Kidney capillary endothelial cell (primary cell): Measurements from ENCODE around the gene SOCS4.
"Not testable (repeated sequence)": the region's sequence is repeated elsewhere in the genome, so short reads cannot be mapped to it uniquely, and the experiment has no call there.

ENCODE experiments used
- DNase-seq: peaks from one replicate; pipeline ENCODE4 v3.0.0-alpha.2; 2018; ENCODE audit warnings: low spot score

SOCS4 gene, protein sequence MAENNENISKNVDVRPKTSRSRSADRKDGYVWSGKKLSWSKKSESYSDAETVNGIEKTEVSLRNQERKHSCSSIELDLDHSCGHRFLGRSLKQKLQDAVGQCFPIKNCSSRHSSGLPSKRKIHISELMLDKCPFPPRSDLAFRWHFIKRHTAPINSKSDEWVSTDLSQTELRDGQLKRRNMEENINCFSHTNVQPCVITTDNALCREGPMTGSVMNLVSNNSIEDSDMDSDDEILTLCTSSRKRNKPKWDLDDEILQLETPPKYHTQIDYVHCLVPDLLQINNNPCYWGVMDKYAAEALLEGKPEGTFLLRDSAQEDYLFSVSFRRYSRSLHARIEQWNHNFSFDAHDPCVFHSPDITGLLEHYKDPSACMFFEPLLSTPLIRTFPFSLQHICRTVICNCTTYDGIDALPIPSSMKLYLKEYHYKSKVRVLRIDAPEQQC

DNA sequence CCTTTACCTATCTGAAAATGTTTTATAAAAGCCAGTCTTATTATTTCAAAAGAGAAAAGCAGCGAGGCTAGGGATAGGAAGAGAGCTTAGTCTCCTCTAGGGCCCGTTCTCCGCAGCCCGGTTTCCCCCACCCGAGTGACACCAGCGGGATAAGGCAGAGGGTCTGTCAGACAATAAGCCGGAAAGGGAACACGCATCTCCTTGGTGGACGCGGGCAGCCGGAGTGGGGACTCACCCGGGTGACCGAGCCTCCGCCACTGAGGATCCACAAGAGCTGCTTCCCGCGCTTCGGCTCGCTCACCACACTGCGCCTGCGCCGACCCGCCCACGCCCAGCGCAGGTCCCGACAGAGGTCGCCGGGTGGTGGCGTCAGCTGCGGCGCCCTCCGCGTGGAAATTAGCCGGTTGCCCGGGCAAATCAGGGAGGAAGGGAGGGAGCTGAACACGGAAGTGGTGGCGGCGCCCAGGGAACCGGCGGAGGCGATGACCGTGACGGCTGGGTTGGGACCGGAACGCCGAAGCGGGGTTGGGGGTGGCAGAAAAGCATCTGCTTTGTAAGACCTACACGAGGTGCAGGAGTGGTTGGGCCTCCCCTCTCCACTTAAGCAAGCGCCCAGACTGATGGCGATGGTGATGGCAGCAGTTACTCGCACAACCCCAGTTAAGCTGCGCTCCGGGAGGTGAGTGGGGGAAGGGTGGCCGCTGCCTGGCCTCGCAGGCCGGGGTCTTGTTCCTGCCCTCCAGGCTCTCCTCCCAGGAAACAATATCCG is at the start of gene SOCS4, which contains the start of gene WDHD1:
TSS of gene SOCS4 (plus strand) at position 444 of the 769 bp plus-strand sequence. CDS start 15,806 bp downstream, outside the sequence.
TSS of gene WDHD1 (minus strand) at position 307 of the 769 bp plus-strand sequence. CDS start 312 bp downstream, outside the sequence.
- DNase-seq = peak; percentile 93

DNA sequence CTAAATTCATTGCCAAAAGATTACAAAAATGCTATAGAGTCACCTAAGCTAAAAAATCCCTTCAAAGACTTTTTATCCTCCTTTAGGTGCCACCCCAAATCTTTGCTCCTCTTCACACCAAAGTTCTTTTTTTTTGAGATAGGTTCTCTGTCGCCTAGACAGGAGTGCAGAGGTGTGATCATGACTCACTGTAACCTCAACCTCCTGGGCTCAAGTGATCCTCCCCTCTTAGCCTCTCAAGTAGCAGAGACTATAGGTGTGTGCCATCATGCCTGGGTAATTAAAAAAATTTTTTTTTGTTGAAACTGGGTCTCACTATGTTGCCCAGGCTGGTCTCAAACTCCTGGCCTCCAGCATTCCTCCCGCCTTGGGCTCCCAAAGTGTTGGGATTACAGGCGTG is 48.0 kb upstream of the SOCS4 start:
- no peak for DNase-seq

DNA sequence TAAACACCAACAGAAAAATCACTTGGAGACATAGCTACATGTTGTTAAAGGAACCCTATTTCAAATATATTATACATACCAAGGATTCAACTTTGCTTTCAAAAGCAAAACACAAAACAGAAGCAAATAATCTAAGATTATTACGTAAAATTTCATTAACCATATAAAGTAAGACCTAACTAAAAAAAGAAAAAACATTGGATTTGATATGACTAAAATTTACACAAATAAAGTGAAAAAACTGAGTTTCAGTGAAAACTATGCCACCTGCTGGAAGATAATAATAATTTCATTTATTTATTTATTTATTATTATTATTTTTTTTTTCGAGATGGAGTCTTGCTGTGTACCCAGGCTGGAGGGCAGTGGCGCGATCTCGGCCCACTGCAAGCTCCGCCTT is 45.3 kb upstream of the SOCS4 start:
- peak; percentile 36 for DNase-seq

DNA sequence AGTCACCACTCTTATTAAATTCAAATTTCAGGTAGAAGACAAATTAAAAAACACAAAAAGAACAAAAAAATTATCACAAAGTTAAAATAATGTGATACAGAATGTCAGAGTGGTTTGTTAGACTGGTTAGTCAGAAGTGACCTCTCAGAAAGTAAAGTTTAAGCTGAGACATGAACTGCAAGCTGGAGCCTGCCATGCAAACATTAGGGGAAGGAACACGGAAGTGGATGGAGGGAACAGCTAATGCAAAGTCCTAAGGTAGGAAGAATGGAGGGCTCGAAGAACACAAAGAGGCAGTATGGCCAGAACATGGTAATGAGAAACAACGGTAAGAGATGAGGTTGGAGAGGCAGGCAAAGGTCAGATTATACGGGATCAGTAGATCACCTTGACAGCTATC is 41.9 kb upstream of the SOCS4 start:
- no peak for DNase-seq

DNA sequence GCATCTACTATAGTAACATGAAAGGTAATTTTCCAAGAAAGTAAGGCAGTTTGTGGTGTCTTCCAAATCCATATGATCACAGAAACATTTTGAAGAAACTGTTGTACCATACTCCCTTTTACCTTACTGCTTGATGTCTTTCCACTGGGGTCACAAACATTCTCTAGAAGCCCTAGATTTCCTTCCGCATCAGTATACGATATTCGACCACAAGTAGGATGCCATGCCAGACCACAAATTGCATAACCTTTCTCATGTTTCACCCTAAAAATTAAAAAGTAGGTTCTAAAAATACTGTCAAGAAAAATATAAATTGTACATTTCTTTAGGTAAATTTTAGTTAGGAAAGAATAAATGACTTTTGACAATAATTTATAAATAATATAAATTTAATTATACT is 26.7 kb upstream of the SOCS4 start:
- DNase-seq = no peak

DNA sequence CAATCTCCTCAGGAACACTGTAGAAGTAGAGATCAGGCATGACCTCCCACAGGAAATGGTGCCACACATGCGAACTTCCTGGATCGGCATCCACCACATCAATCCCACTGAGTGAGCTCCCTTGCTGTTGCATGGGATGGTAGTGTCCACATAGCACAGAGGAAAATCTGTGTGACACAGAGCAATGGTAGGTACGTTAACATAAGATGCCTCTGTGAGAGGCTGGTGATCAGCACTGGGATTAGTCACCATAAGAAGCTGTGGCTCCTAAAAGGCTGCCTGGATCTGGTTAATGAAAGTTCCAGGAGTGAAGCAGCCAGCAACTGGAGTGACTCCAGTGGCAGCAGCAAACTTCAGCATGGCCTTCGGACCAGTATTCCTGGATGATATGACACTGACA is 22.0 kb upstream of the SOCS4 start:
- no peak for DNase-seq

DNA sequence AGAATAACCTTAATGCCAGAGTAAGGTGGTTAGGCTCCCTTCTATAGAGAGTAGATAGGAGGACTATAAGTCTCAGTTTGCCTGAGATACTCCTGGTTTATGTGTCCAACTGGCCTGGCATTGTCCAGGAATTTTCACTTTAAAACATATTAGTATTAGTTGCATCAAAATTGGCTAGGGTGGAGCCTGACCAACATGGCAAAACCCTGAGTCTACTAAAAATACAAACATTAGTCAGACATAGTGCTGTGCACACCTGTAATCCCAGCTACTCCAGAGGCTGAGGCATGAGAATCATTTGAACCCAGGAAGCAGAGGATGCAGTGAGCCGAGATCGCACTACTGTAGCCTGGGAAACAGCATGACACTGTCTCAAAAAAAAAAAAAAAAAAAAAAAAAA is 12.0 kb upstream of the SOCS4 start:
- DNase-seq = no peak

DNA sequence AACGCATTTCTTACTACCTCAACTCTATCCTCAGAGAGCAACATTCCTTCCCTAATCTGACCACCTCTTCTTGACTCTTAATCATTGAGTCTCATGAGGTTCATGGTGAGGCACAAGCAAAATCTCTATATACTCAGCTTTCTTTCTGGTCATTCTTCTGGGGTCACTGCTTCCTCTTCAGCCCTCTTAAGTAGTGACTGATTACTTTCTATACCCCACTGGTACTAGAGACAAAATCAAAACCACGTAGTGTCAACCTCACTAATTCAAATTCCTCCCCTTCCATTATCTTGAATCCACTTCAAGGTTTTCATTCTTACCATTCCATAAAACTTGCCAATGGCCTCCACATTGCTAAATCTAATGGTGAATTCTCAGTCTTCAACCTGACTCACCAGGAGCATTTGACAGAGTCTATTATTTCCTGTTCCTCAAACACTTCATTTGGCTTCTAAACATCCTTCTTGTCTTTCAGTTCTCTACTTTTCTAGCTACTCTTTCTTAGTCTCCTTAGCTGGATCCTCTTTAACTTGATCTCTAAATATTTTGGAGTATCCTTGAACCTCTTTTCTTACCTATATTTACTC is 7.0 kb upstream of the SOCS4 start:
- DNase-seq = no peak

DNA sequence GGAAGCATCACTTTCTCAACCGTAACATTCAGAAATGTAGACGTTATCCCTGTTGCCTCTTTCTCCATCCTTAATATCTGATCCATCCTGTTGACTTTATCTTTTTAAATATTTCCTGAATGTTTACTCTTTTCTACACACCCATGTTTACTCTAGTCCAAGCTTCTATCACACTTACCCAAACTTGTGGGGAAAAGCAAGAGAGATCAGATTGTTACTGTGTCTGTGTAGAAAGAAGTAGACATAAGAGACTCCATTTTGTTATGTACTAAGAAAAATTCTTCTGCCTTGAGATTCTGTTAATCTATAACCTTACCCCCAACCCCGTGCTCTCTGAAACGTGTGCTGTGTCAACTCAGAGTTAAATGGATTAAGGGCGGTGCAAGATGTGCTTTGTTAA is 2.7 kb upstream of the SOCS4 start:
- not testable (repeated sequence) for DNase-seq

DNA sequence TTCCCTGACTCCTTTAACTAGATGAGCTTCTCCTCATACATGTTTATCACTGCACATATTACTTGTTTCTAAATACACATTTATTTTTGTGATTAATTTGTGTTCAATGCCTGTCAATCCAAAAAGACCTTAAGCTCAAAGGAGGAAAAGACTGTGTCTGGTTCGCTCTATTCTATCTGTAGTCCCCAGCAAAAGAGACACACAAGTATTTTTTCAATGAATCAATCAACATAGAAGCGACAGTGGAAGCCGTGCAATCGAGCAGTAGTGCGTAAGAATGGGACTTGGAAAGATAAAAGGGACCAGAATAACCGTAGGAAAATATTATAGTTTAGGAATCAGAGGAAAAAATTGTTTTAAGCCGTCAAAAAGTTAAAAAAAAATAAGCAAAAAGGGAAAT is 1.1 kb upstream of the SOCS4 start:
- no peak for DNase-seq

DNA sequence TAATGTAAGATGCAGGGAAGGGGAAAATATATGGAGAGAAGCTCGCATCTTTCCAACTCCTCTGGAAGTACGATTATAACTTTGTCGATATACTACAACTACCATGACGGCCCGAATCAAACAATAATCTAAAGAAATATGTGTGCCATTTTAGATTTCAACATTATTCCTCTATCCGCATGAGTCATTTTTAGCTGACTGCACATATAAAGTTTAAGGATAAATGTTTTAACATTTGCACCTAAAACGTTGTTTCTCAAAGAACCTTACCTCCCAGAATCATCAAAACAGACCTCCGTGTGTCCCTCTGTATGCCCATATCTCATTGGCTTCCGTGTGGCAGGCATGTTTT is 619 bp upstream of the SOCS4 start:
- DNase-seq = no peak

DNA sequence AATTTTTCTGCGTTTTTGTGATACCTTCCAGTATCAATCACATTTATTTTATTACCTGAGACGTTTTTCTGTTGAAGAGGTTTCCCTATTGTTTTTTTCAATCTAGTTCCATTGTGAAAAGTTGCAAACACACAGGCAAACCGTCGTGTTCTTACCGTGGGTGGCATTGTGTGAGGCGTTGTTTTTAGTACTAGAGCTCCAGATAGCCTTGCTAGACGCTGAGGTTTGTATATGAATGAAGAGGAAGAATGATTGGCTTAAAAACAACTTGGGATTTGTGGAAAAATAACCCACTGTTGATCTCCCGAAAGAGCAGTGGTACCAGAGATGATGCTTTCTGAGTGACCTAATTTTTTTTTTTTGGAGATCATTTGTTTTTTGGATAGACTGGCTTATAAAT is 1.0 kb downstream of the SOCS4 start:
- DNase-seq = no peak

DNA sequence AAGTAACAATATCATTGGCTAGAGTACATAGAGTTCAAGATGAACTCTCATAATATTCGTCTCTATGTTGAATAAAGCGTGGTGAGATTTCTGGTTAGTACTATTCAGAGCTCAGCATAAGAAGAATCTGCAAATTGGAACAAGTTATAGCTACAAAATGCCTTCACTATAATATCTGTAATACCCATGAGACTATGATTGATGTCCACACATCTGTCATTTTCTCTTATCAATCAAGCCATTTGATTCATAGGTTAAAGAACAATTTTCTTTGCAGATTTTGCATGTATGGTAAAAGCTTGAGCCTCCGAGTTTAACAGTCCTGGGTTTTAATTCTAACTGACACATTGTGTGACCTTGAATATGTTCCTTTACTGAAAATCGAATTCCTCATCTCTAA is 1.4 kb downstream of the SOCS4 start:
- no peak for DNase-seq

DNA sequence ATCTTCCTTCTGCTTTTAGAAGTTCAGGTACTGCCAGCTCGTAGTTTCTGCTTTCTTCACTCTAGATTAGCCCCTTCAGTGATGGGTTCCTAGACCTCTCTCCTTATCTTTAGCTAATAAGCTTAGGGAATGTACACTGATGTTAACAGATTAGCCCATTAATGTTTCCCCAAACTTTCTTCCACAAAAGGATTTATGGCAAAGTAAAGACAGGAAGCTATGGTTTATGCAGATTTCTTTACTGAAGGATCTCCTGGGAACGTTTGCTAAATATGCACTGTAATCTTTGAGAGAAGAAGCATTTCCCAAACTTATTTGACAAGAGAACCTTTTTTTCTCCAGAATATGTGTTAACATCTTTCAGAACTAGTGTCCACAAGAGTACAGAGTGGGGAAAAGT is 4.2 kb downstream of the SOCS4 start:
- no peak for DNase-seq

DNA sequence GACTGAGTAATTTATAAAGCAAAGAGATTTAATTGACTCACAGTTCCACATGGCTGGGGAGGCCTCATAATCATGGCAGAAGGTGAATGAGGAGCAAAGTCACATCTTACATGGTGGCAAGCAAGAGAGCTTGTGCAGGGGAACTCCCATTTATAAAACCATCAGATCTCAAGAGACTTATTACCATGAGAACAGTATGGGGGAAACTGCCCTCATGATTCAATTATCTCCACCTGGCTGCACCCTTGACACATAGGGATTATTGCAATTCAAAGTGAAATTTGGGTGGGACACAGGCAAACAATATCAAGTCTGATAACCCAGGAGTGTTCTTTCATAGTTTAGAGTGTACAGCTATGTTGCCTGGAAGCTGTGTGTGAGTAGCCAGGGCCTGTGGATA is 11.0 kb downstream of the SOCS4 start:
- DNase-seq = not testable (repeated sequence)

DNA sequence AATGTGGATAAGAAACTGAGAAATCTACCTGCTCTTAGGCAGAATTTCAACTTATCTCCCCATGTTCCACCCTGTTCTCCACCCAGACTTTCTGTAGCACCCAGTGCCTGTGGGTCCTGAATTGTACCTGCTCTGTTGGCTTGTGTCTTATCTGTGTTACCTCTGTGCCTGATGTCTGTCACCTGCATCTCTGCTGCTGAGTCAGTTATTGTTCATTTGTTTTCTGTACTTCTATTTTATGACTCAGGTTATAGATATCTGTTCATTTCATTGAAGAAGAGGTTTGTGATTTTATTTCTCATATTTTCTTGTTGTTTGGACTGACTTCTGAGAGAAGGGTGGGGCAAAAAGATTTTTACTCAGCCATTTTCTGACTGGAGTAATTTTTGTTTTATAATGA is 11.7 kb downstream of the SOCS4 start:
- DNase-seq = no peak

DNA sequence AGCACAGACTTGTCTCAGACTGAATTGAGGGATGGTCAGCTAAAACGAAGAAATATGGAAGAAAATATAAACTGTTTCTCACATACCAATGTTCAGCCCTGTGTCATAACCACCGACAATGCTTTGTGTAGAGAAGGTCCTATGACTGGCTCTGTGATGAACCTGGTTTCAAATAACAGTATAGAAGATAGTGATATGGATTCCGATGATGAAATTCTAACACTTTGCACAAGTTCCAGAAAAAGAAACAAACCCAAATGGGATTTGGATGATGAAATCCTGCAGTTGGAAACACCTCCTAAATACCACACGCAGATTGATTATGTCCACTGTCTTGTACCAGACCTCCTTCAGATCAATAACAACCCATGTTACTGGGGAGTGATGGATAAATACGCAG is 16.5 kb downstream of the SOCS4 start:
- DNase-seq = no peak

DNA sequence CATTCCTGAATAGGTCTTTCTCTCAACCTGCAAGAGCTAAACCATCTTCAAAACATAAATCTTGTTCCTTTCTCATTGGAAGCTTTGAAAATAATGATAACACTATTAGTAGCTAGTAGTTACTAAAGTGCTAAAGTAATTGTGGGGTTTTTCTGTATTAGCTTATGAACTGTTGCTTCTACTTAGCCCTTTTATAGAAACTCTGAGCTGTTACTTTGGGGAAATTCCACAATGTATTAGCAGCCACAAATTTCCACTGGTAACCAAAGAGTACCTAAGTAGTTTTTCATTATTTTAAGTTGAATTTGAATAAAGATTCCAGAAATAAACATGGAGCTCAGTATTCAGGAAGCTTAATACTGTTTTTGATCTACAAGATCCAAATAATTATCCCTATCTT is 18.1 kb downstream of the SOCS4 start:
- no peak for DNase-seq

DNA sequence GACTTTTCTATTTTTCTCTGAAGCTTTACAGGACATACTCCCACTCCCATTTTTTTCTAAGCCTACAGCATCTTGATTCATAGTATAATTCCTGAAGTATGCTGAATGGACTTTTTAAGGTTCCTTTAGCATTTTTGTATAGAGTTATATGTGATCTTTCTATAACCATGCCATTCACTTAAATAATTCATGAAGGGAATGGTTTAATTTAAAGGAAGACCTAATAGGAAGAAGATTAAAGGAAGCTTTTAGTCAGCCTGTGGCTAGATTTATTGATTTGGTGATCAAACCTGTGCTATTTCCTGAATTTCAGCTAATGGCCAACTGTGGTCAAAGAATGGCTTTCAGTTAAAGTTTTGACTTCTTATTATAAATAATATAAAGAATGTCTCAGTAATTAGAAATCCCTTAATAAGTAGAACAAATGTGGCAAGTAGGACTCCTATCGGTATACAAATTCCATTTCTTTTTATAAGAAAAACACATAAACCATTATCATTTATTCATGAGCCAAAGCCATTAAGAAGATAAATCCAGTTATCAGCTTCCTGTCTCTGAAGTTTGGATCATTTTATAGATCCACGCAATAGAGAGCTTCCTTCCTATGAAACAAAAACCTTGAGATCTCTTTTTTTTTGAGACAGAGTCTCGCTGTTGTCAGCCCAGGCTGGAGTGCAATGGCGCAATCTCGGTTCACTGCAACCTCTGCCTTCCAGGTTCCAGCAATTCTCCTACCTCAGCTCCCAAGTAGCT is 20.4 kb downstream of the SOCS4 start:
- no peak for DNase-seq

DNA sequence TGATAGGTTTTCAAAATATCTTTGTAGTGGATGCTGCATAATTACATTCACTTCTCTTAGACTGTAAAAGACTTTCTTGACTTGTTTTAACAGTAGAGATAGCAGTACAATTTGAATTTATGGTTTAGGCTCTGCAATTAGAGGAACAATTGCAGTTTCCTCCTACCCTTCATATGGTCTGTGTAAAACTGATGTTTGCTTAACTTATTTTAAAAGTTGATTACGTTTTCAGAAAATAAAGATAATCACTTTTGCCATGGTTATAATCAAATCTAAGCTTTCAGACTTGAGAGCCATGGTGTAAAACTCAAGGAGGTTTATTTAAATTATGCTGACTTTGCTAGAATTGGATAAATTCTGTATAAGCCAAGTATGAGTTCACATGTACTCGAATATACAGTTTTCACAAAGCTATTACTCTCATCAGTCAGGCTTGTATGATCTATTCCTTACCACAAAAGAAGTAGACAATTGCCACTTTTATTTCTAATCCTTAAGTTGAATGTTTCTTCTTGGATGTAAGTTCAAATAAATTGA is 21.9 kb downstream of the SOCS4 start:
- DNase-seq = no peak

DNA sequence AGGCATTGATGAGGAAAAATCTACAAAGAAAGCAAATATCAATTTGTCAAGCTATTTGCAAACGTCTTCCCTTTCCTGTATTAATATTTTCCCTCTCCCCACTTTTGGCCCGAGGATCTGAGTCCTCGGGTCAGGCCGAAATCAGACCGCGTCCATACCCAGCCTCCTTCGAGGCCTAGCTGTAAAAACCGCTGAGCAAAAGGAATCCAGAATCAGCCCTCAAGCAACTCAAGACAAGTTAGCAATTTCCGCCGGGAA is 24.1 kb downstream of the SOCS4 start:
- no peak for DNase-seq
